Bronchial epithelial cell (primary cell): ENCODE data around the gene MCC. TPM values are rescaled to one million over a fixed set of nuclear protein-coding genes. Genes with fewer than 3 reads are reported as not detected.

Experiments
- DNase-seq: peaks from one replicate; pipeline ENCODE4 v3.0.0-alpha.2; 2010; ENCODE audit warnings: low read depth
- FAIRE-seq: peaks from 2 replicates; lab custom pipeline; 2011; peaks lifted over from hg19 to GRCh38; lab: Jason Lieb, UNC
- H3K27me3 ChIP-seq: 2 replicates; pipeline ENCODE4 v1.5.1; 2011; ENCODE audit warnings: low read length; ENCODE audit not compliant: control insufficient read depth, insufficient read depth
- H3K36me3 ChIP-seq: 2 replicates; pipeline ENCODE4 v1.5.1; 2011; ENCODE audit warnings: low read length; ENCODE audit not compliant: control insufficient read depth, insufficient read depth
- H3K4me3 ChIP-seq: 2 replicates; pipeline ENCODE4 v1.5.1; 2011; ENCODE audit warnings: mild to moderate bottlenecking, low read depth, low read length, control low read depth
- CTCF ChIP-seq: IDR thresholded peaks from 2 replicates; pipeline ENCODE4 v1.5.1; 2011; ENCODE audit warnings: mild to moderate bottlenecking, moderate library complexity, low read length, control low read depth, inconsistent platforms; ENCODE audit not compliant: insufficient read depth, severe bottlenecking
- total RNA-seq: library from RNA; depleted of rRNA; stranded (reverse); fragments of >200 nt; gene quantifications from 2 replicates; pipeline ENCODE4 v1.2.1, GENCODE V29; 2014

The MCC gene
- total RNA-seq, 1 donor from 2014 or later: 43.2 TPM

- no peak for TF ChIP-seq CTCF
- Histone ChIP-seq H3K36me3 (no peaks in the 10 kb centered on the region), H3K4me3 (no peak overlapping the region), H3K27me3 (no peaks in the 10 kb centered on the region)
- DNase-seq (peak; percentile 85), FAIRE-seq (no peak)
These were observed 320.3 kb downstream of the MCC start for GRCh38 chr5:113167985-113168384.

DNA sequence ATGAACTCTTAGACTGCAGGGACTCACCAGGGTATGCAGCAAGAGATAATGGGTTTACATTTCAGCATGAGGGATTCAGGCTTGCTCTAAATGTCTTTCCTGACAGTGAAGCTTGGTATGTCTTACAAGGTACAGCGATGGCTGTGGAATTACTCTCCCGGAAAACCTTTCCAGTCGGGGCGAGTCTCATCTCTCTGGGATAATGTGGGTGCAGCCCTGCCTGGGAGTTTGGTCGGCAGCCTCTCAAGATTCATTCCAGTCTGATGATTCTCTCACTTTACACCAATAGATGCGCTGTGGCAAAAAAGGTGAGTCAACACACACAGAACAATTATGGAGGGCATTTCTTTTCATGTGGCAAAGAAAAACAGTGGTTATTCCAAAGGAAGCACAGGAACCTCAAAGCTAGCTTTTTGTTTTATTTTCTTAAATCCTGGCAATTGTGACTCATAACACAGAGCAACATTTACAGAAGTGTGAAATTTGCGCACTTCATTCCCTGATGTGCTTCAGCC is 321.3 kb downstream of the MCC start:
- TF ChIP-seq CTCF: no peak
- H3K4me3 ChIP-seq: no peak overlapping the region
- H3K36me3 ChIP-seq: no peaks in the 10 kb centered on the region
- H3K27me3 ChIP-seq: no peaks in the 10 kb centered on the region
- DNase-seq (peak; percentile 97), FAIRE-seq (peak; percentile 94)

DNA sequence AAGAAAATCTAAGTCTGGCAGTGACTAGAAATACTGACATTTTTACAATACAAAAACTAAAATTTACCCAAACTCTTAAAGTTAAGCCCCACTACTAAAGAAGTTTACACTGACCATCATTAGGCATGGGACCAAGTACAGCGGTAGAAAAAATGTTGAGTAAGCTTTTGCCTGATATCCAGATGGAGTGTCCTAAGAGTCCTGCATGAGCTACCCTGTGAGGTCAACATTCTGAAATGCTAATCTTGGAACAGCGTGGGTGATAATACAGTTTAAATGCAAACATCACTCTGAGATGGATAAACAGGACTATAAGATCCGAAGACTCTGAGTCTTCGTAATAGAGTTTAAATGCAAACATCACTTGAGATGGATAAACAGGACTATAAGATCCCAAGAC is 322.0 kb downstream of the MCC start:
- H3K27me3 ChIP-seq: no peaks in the 10 kb centered on the region
- FAIRE-seq: no peak
- no peak for DNase-seq
- no peaks in the 10 kb centered on the region for H3K36me3 ChIP-seq
- H3K4me3 ChIP-seq: no peak overlapping the region
- TF ChIP-seq CTCF: no peak

DNA sequence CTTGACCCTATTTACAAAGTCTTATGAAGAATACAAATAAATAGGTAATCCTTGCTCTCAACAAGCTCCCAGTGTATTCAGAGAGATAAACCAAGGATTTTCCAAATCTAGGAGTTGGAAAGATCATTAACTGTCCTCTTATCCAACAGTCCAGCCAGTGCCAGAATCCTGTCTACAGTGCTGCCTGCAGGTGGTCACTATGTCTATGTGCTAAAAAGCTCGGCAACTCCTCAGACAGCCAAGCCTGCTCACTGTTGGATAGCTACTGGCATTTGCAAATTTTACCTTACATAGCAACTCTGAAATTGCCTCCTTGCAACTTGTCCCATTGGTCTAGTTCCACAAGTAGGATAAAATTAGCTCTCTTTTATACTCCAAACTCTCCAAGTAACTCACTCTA is 324.2 kb downstream of the MCC start:
- no peak for DNase-seq
- no peak overlapping the region for H3K4me3 ChIP-seq
- no peak for FAIRE-seq
- no peak for TF ChIP-seq CTCF
- H3K27me3 ChIP-seq: no peaks in the 10 kb centered on the region
- H3K36me3 ChIP-seq: no peaks in the 10 kb centered on the region

- Histone ChIP-seq H3K4me3 (no peak overlapping the region), H3K36me3 (no peaks in the 10 kb centered on the region), H3K27me3 (no peaks in the 10 kb centered on the region)
- TF ChIP-seq CTCF: no peak
- peak; percentile 78 for DNase-seq
- FAIRE-seq: no peak
These were observed 324.9 kb downstream of the MCC start for GRCh38 chr5:113163328-113163727.

GRCh38 chr5:113162770-113163169 is 325.5 kb downstream of the MCC start:
- Histone ChIP-seq H3K4me3 (no peak overlapping the region), H3K36me3 (no peaks in the 10 kb centered on the region), H3K27me3 (no peaks in the 10 kb centered on the region)
- peak; percentile 98 for DNase-seq
- TF ChIP-seq CTCF: no peak
- peak; percentile 58 for FAIRE-seq
